SK-N-SH treated with all-trans-retinoic acid at 6 μM for 48 hours (cell line): ENCODE data around the gene FASTKD2.

Experiments used
- ATAC-seq: fragments of 200-7000 bp; cut with Tn5 transposase; 3 replicates; pipeline ENCODE4 v1.9.1; 2020; ENCODE audit warnings: mild to moderate bottlenecking, moderate library complexity
- ARNTL ChIP-seq: fragments of 450-650 bp; formaldehyde crosslinking; IDR thresholded peaks from 2 replicates; pipeline ENCODE4 v1.5.0; 2020; ENCODE audit warnings: low read depth, mild to moderate bottlenecking, moderate library complexity, borderline replicate concordance
- BACH2 ChIP-seq: fragments of 250-450 bp; sonication (Bioruptor Pico); IDR thresholded peaks from 2 replicates; pipeline ENCODE4 v1.9.0; 2021; ENCODE audit warnings: mild to moderate bottlenecking, borderline replicate concordance
- CSDC2 ChIP-seq: fragments of 250-450 bp; sonication (Bioruptor Pico); IDR thresholded peaks from 2 replicates; pipeline ENCODE4 v1.5.0; 2020; ENCODE audit warnings: mild to moderate bottlenecking, moderate library complexity
- ESRRG ChIP-seq: fragments of 250-450 bp; sonication (Bioruptor Pico); IDR thresholded peaks from 2 replicates; pipeline ENCODE4 v1.6.1; 2021; ENCODE audit warnings: mild to moderate bottlenecking
- GLIS3 ChIP-seq: fragments of 250-450 bp; sonication (Bioruptor Pico); IDR thresholded peaks from 2 replicates; pipeline ENCODE4 v1.5.0; 2020; ENCODE audit warnings: mild to moderate bottlenecking, moderate library complexity
- OSR1 ChIP-seq: fragments of 250-450 bp; sonication (Bioruptor Pico); IDR thresholded peaks from 2 replicates; pipeline ENCODE4 v1.8.0; 2022; ENCODE audit warnings: moderate library complexity, mild to moderate bottlenecking, inconsistent platforms
- POU6F1 ChIP-seq: fragments of 250-450 bp; sonication (Bioruptor Pico); IDR thresholded peaks from 2 replicates; pipeline ENCODE4 v1.8.0; 2021; ENCODE audit warnings: low read depth, mild to moderate bottlenecking, moderate library complexity, borderline replicate concordance
- PPARA ChIP-seq: fragments of 250-450 bp; sonication (Bioruptor Pico); IDR thresholded peaks from 2 replicates; pipeline ENCODE4 v1.5.0; 2020; ENCODE audit warnings: mild to moderate bottlenecking, borderline replicate concordance
- RARB ChIP-seq: fragments of 250-450 bp; sonication (Bioruptor Pico); IDR thresholded peaks from 2 replicates; pipeline ENCODE4 v1.8.0; 2021; ENCODE audit warnings: mild to moderate bottlenecking, moderate library complexity
- SNAI2 ChIP-seq: fragments of 250-450 bp; sonication (Bioruptor Pico); IDR thresholded peaks from 2 replicates; pipeline ENCODE4 v1.5.0; 2020; ENCODE audit warnings: mild to moderate bottlenecking, moderate library complexity
- TCF4 ChIP-seq: fragments of 250-450 bp; sonication (Bioruptor Pico); IDR thresholded peaks from 2 replicates; pipeline ENCODE4 v1.8.0; 2021; ENCODE audit warnings: mild to moderate bottlenecking, moderate library complexity, borderline replicate concordance
- TOX ChIP-seq: fragments of 250-450 bp; sonication (Bioruptor Pico); IDR thresholded peaks from 2 replicates; pipeline ENCODE4 v1.8.0; 2021; ENCODE audit warnings: mild to moderate bottlenecking, moderate library complexity, borderline replicate concordance
- ZC3H10 ChIP-seq: fragments of 250-450 bp; sonication (Bioruptor Pico); IDR thresholded peaks from 2 replicates; pipeline ENCODE4 v1.5.1; 2021; ENCODE audit warnings: mild to moderate bottlenecking, moderate library complexity
- ZFP3 ChIP-seq: fragments of 250-450 bp; sonication (Bioruptor Pico); IDR thresholded peaks from 2 replicates; pipeline ENCODE4 v1.5.0; 2020; ENCODE audit warnings: mild to moderate bottlenecking, moderate library complexity
- ZFP30 ChIP-seq: fragments of 450-650 bp; formaldehyde crosslinking; IDR thresholded peaks from 2 replicates; pipeline ENCODE4 v1.5.0; 2022; ENCODE audit warnings: mild to moderate bottlenecking, moderate library complexity
- ZNF565 ChIP-seq: fragments of 450-650 bp; formaldehyde crosslinking; conservative IDR thresholded peaks from 2 replicates; pipeline ENCODE4 v1.5.0; 2020; ENCODE audit warnings: low read depth, mild to moderate bottlenecking, moderate library complexity
- ZNF70 ChIP-seq: fragments of 450-650 bp; formaldehyde crosslinking; IDR thresholded peaks from 2 replicates; pipeline ENCODE4 v1.5.0; 2020; ENCODE audit warnings: mild to moderate bottlenecking, moderate library complexity
- ZNF8 ChIP-seq: fragments of 450-650 bp; formaldehyde crosslinking; IDR thresholded peaks from 2 replicates; pipeline ENCODE4 v1.5.0; 2020; ENCODE audit warnings: mild to moderate bottlenecking, moderate library complexity
- TF ChIP-seq, protein P1 (sequence below): fragments of 250-450 bp; sonication (Bioruptor Pico); IDR thresholded peaks from 2 replicates; pipeline ENCODE4 v1.5.1; 2021; ENCODE audit warnings: mild to moderate bottlenecking, moderate library complexity
- TF ChIP-seq, protein P2 (sequence below): fragments of 250-450 bp; sonication (Bioruptor Pico); IDR thresholded peaks from 2 replicates; pipeline ENCODE4 v1.8.0; 2020; ENCODE audit warnings: mild to moderate bottlenecking, moderate library complexity, borderline replicate concordance
- TF ChIP-seq, protein P3 (sequence below): fragments of 250-450 bp; sonication (Bioruptor Pico); IDR thresholded peaks from 2 replicates; pipeline ENCODE4 v1.5.1; 2020; ENCODE audit warnings: low read depth, mild to moderate bottlenecking, moderate library complexity
- TF ChIP-seq, protein P4 (sequence below): fragments of 250-450 bp; sonication (Bioruptor Pico); IDR thresholded peaks from 2 replicates; pipeline ENCODE4 v1.5.0; 2020; ENCODE audit warnings: mild to moderate bottlenecking, moderate library complexity

The FASTKD2 gene

DNA sequence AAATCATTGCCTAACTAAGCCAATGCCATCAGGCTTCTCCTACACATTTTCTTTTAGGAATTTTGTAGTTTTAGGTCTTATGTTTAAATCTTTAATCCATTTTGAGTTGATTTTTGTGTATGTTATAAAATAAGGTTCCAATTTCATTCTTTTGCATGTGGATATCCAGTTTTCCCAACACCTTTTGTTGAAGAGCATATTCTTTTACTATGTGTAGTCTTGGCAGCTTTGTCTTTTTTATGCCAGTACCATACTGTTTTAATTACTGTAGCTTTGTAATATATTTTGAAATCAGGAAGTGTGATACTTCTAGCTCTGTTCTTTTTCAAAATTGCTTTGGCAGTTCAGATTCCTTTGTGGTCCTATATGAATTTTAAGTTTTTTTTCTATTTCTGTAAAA lies 11.0 kb downstream of the FASTKD2 start (continued):
- TF ChIP-seq, protein P1, sequence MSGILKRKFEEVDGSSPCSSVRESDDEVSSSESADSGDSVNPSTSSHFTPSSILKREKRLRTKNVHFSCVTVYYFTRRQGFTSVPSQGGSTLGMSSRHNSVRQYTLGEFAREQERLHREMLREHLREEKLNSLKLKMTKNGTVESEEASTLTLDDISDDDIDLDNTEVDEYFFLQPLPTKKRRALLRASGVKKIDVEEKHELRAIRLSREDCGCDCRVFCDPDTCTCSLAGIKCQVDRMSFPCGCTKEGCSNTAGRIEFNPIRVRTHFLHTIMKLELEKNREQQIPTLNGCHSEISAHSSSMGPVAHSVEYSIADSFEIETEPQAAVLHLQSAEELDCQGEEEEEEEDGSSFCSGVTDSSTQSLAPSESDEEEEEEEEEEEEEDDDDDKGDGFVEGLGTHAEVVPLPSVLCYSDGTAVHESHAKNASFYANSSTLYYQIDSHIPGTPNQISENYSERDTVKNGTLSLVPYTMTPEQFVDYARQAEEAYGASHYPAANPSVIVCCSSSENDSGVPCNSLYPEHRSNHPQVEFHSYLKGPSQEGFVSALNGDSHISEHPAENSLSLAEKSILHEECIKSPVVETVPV (CRISPR knock-in tag), result no peak
- TF ChIP-seq TOX (CRISPR knock-in tag), result no peak
- TF ChIP-seq SNAI2 (CRISPR knock-in tag), result no peak
- TF ChIP-seq PPARA (CRISPR knock-in tag), result no peak
- TF ChIP-seq, protein P2, sequence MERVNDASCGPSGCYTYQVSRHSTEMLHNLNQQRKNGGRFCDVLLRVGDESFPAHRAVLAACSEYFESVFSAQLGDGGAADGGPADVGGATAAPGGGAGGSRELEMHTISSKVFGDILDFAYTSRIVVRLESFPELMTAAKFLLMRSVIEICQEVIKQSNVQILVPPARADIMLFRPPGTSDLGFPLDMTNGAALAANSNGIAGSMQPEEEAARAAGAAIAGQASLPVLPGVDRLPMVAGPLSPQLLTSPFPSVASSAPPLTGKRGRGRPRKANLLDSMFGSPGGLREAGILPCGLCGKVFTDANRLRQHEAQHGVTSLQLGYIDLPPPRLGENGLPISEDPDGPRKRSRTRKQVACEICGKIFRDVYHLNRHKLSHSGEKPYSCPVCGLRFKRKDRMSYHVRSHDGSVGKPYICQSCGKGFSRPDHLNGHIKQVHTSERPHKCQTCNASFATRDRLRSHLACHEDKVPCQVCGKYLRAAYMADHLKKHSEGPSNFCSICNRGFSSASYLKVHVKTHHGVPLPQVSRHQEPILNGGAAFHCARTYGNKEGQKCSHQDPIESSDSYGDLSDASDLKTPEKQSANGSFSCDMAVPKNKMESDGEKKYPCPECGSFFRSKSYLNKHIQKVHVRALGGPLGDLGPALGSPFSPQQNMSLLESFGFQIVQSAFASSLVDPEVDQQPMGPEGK, result no peak
- no peak for TF ChIP-seq ZNF70 (CRISPR knock-in tag)
- no peak for TF ChIP-seq ESRRG (CRISPR knock-in tag)
- TF ChIP-seq, protein P3, sequence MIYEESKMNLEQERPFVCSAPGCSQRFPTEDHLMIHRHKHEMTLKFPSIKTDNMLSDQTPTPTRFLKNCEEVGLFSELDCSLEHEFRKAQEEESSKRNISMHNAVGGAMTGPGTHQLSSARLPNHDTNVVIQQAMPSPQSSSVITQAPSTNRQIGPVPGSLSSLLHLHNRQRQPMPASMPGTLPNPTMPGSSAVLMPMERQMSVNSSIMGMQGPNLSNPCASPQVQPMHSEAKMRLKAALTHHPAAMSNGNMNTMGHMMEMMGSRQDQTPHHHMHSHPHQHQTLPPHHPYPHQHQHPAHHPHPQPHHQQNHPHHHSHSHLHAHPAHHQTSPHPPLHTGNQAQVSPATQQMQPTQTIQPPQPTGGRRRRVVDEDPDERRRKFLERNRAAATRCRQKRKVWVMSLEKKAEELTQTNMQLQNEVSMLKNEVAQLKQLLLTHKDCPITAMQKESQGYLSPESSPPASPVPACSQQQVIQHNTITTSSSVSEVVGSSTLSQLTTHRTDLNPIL, result no peak
- no peak for TF ChIP-seq ARNTL (CRISPR knock-in tag)
- TF ChIP-seq, all 23 proteins: peak for 0

- no peak for ATAC-seq
- TF ChIP-seq POU6F1 (CRISPR knock-in tag), result no peak
- TF ChIP-seq ZNF8 (CRISPR knock-in tag), result no peak
- TF ChIP-seq ZFP30 (CRISPR knock-in tag), result no peak
- no peak for TF ChIP-seq ZC3H10 (CRISPR knock-in tag)
- TF ChIP-seq ZFP3 (CRISPR knock-in tag), result no peak
- no peak for TF ChIP-seq RARB
- TF ChIP-seq BACH2 (CRISPR knock-in tag), result no peak
- no peak for TF ChIP-seq OSR1 (CRISPR knock-in tag)
- TF ChIP-seq TCF4 (CRISPR knock-in tag), result no peak
- TF ChIP-seq PPARA (CRISPR knock-in tag), result no peak
- no peak for TF ChIP-seq ZNF565 (CRISPR knock-in tag)
- TF ChIP-seq, protein P2, result no peak
- TF ChIP-seq GLIS3, result no peak
- TF ChIP-seq, protein P4, sequence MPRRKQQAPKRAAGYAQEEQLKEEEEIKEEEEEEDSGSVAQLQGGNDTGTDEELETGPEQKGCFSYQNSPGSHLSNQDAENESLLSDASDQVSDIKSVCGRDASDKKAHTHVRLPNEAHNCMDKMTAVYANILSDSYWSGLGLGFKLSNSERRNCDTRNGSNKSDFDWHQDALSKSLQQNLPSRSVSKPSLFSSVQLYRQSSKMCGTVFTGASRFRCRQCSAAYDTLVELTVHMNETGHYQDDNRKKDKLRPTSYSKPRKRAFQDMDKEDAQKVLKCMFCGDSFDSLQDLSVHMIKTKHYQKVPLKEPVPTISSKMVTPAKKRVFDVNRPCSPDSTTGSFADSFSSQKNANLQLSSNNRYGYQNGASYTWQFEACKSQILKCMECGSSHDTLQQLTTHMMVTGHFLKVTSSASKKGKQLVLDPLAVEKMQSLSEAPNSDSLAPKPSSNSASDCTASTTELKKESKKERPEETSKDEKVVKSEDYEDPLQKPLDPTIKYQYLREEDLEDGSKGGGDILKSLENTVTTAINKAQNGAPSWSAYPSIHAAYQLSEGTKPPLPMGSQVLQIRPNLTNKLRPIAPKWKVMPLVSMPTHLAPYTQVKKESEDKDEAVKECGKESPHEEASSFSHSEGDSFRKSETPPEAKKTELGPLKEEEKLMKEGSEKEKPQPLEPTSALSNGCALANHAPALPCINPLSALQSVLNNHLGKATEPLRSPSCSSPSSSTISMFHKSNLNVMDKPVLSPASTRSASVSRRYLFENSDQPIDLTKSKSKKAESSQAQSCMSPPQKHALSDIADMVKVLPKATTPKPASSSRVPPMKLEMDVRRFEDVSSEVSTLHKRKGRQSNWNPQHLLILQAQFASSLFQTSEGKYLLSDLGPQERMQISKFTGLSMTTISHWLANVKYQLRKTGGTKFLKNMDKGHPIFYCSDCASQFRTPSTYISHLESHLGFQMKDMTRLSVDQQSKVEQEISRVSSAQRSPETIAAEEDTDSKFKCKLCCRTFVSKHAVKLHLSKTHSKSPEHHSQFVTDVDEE (CRISPR knock-in tag), result no peak
- TF ChIP-seq ESRRG (CRISPR knock-in tag), result no peak
- TF ChIP-seq, protein P3, result no peak
- TF ChIP-seq TOX (CRISPR knock-in tag), result no peak
- no peak for TF ChIP-seq SNAI2 (CRISPR knock-in tag)
- no peak for TF ChIP-seq CSDC2 (CRISPR knock-in tag)
- no peak for TF ChIP-seq ZNF70 (CRISPR knock-in tag)
These were observed 15.3 kb downstream of the FASTKD2 start for GRCh38 chr2:206780671-206781070.
